Mucosa of stomach (tissue), 1 donor: ENCODE measurements around the gene BAMBI.

Experiments used
- H3K27me3 ChIP-seq: one replicate; pipeline ENCODE4 v1.7.0; 2013; ENCODE audit warnings: mild to moderate bottlenecking, low read length; ENCODE audit not compliant: control insufficient read depth, insufficient read depth
- H3K36me3 ChIP-seq: one replicate; pipeline ENCODE4 v1.7.0; 2013; ENCODE audit warnings: low read length; ENCODE audit not compliant: control insufficient read depth, insufficient read depth
- H3K4me1 ChIP-seq: one replicate; pipeline ENCODE4 v1.7.0; 2013; ENCODE audit warnings: mild to moderate bottlenecking, low read length; ENCODE audit not compliant: control insufficient read depth, insufficient read depth
- H3K4me3 ChIP-seq: one replicate; pipeline ENCODE4 v1.7.0; 2013; ENCODE audit warnings: low read length
- H3K9ac ChIP-seq: one replicate; pipeline ENCODE4 v1.7.0; 2013; ENCODE audit warnings: mild to moderate bottlenecking, low read length, moderate library complexity
- H3K9me3 ChIP-seq: one replicate; pipeline ENCODE4 v1.7.0; 2013; ENCODE audit warnings: mild to moderate bottlenecking, low read length, moderate library complexity; ENCODE audit not compliant: control insufficient read depth
- donor health status: Pancreatic carcinoma.

Gene BAMBI

GRCh38 chr10:28679581-28680357 is 2.4 kb downstream of the BAMBI start:
- Histone ChIP-seq H3K4me1 (peaks cover 10% of the 10 kb centered on the region), H3K4me3 (no peak overlapping the region), H3K9me3 (no peaks in the 10 kb centered on the region), H3K36me3 (no peaks in the 10 kb centered on the region), H3K9ac (no peak overlapping the region), H3K27me3 (peaks cover 58% of the 10 kb centered on the region)

GRCh38 chr10:28680358-28680752 is 3.0 kb downstream of the BAMBI start:
- Histone ChIP-seq H3K4me3 (no peak overlapping the region), H3K4me1 (peaks cover 10% of the 10 kb centered on the region), H3K36me3 (no peaks in the 10 kb centered on the region), H3K9ac (no peak overlapping the region), H3K9me3 (no peaks in the 10 kb centered on the region), H3K27me3 (peaks cover 52% of the 10 kb centered on the region)

GRCh38 chr10:28681291-28681763 is 4.0 kb downstream of the BAMBI start:
- no peaks in the 10 kb centered on the region for H3K9me3 ChIP-seq
- peaks cover 42% of the 10 kb centered on the region for H3K27me3 ChIP-seq
- no peaks in the 10 kb centered on the region for H3K36me3 ChIP-seq
- H3K4me1 ChIP-seq, result peaks cover 10% of the 10 kb centered on the region
- H3K4me3 ChIP-seq, result no peak overlapping the region
- H3K9ac ChIP-seq, result no peak overlapping the region

GRCh38 chr10:28681928-28682750 is 4.8 kb downstream of the BAMBI start:
- Histone ChIP-seq H3K4me3 (no peak overlapping the region), H3K36me3 (no peaks in the 10 kb centered on the region), H3K9me3 (no peaks in the 10 kb centered on the region), H3K9ac (no peak overlapping the region), H3K27me3 (peaks cover 35% of the 10 kb centered on the region), H3K4me1 (peaks cover 10% of the 10 kb centered on the region)

DNA sequence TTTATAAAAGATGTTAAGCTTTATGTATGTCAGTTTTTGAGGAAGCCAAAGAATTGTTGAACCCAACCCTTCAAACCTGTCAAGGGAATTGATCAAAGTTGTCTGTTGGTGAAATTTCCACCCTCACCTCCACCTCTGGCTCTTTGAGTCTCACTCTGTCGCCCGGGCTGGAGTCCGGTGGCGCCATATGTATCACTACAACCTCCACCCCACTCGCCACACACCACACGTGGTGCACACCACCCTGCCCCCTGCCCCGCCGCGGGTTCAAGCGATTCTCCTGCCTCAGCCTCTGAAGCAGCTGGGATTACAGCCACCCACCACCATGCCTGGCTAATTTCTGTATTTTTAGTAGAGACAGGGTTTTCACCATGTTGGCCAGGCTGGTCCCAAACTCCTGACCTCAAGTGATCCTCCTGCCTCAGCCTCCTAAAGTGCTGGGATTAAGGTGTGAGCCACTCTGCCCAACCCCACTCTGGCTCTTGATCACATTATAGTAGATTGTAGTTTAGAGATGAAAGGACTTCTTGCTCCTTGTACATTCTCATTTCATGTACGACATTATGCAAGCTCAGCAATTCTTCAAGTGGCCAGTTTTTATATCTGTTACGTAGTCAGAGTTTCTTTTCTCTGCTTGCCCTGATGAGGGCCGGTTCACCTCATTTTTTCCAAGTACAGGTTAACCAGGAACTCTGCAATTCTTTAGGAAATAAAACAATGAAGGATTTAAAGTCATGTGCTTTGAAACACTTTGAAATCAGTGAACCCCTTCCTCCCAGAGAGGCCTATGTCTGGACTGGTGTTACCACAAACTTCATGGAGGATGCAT is 7.0 kb downstream of the BAMBI start:
- no peaks in the 10 kb centered on the region for H3K9me3 ChIP-seq
- no peaks in the 10 kb centered on the region for H3K4me1 ChIP-seq
- no peak overlapping the region for H3K9ac ChIP-seq
- peaks cover 18% of the 10 kb centered on the region for H3K27me3 ChIP-seq
- H3K4me3 ChIP-seq, result no peak overlapping the region
- H3K36me3 ChIP-seq, result no peaks in the 10 kb centered on the region

- Histone ChIP-seq H3K9ac (no peak overlapping the region), H3K9me3 (no peaks in the 10 kb centered on the region), H3K4me1 (no peaks in the 10 kb centered on the region), H3K27me3 (peaks cover 11% of the 10 kb centered on the region), H3K36me3 (no peaks in the 10 kb centered on the region), H3K4me3 (no peak overlapping the region)
Observed at GRCh38 chr10:28684986-28685580, 7.8 kb downstream of the BAMBI start.

GRCh38 chr10:28685717-28686116 is 8.4 kb downstream of the BAMBI start:
- Histone ChIP-seq H3K27me3 (peaks cover 9% of the 10 kb centered on the region), H3K4me1 (no peaks in the 10 kb centered on the region), H3K9ac (no peak overlapping the region), H3K36me3 (no peaks in the 10 kb centered on the region), H3K9me3 (no peaks in the 10 kb centered on the region), H3K4me3 (no peak overlapping the region)

DNA sequence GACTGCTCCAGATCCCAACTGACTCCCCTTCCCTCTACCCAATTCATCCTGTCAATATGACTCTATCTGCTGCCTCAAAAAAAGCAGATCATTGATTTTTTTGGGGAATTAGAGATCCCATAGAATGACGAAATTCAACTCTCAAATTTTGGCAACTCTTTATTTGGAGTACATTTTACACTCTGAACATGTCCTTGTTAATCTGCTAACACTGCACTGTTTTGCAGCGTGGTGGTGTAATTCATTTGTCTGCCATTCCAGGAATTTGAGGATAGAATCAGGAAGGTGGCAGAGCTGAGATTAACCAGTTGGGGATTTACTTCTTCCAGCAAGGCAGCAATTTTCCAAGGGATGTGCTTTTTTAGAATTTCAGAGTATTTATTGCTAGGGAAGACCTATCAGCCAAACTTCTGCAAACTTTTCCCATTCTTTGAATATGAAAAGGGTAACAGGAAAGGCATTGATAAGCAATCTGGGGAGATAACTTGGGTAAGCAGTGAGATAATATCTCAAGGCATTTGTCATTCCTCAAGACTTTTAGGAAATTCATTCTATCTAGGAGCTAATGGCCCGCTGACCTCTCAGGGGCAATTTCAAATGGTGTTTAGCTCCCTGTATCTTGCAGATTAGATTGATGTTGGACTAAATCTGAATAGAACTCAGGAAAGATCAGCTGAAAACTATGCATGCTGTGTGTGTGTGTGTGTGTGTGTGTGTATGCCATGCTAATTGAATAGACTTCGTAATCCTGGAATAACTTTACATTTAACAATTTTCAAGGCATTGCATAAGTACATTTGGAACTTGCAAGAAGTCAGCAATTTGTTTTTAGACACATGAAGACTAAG is 9.7 kb downstream of the BAMBI start:
- Histone ChIP-seq H3K36me3 (no peaks in the 10 kb centered on the region), H3K27me3 (peaks cover 3% of the 10 kb centered on the region), H3K9ac (no peak overlapping the region), H3K4me1 (no peaks in the 10 kb centered on the region), H3K4me3 (no peak overlapping the region), H3K9me3 (no peaks in the 10 kb centered on the region)

DNA sequence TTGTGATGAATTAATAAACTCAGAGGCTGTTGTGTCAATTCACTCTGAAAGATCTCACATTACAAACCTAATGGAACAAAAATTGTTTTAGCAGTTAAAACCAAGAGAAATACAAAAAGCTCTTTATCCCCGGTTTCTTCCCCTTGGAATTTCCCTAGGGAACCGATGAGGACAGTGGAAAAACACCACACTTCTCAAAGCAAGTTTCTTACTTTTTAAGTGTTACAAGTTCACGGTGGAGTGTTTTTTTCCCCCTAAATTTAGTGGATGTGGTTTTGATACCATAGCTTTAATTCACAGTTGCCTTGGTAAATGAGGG is 10.3 kb downstream of the BAMBI start:
- H3K9me3 ChIP-seq, result no peaks in the 10 kb centered on the region
- H3K9ac ChIP-seq, result no peak overlapping the region
- no peak overlapping the region for H3K4me3 ChIP-seq
- H3K4me1 ChIP-seq, result no peaks in the 10 kb centered on the region
- no peaks in the 10 kb centered on the region for H3K36me3 ChIP-seq
- H3K27me3 ChIP-seq, result peaks cover 3% of the 10 kb centered on the region

GRCh38 chr10:28690545-28690944 is 13.2 kb downstream of the BAMBI start:
- Histone ChIP-seq H3K36me3 (no peaks in the 10 kb centered on the region), H3K9ac (no peak overlapping the region), H3K4me1 (no peaks in the 10 kb centered on the region), H3K9me3 (no peaks in the 10 kb centered on the region), H3K27me3 (peaks cover 3% of the 10 kb centered on the region), H3K4me3 (no peak overlapping the region)

GRCh38 chr10:28691187-28691694 is 13.9 kb downstream of the BAMBI start:
- no peaks in the 10 kb centered on the region for H3K9me3 ChIP-seq
- no peak overlapping the region for H3K9ac ChIP-seq
- H3K36me3 ChIP-seq, result no peaks in the 10 kb centered on the region
- no peaks in the 10 kb centered on the region for H3K4me1 ChIP-seq
- H3K27me3 ChIP-seq, result peaks cover 3% of the 10 kb centered on the region
- H3K4me3 ChIP-seq, result no peak overlapping the region
